Loucy (cell line): Measurements from ENCODE around the gene ARSA.

Experiments used
- H2AFZ ChIP-seq: fragments of 200-600 bp; sonication (generic); 2 replicates; pipeline ENCODE4 v1.6.0; 2016; ENCODE audit warnings: antibody characterized with exemption, mild to moderate bottlenecking, low read length, moderate library complexity
- H3F3A ChIP-seq: fragments of 200-600 bp; 2 replicates; pipeline ENCODE4 v1.6.0; 2016; ENCODE audit warnings: antibody characterized with exemption, low read depth, mild to moderate bottlenecking
- H3K27me3 ChIP-seq: fragments of 200-600 bp; sonication (generic); 2 replicates; pipeline ENCODE4 v1.6.1; 2014; ENCODE audit warnings: low read length, mild to moderate bottlenecking; ENCODE audit not compliant: insufficient read depth, poor library complexity, severe bottlenecking
- H3K36me3 ChIP-seq: fragments of 200-600 bp; sonication (generic); 2 replicates; pipeline ENCODE4 v1.6.1; 2016; ENCODE audit warnings: low read length; ENCODE audit not compliant: insufficient read depth
- H3K4me1 ChIP-seq: fragments of 200-600 bp; sonication (generic); 2 replicates; pipeline ENCODE4 v1.5.1; 2014; ENCODE audit warnings: low read length, mild to moderate bottlenecking; ENCODE audit not compliant: insufficient read depth, poor library complexity, severe bottlenecking
- H3K4me2 ChIP-seq: fragments of 200-600 bp; sonication (generic); 2 replicates; pipeline ENCODE4 v1.6.0; 2014; ENCODE audit warnings: antibody characterized with exemption, low read length, low read depth, mild to moderate bottlenecking; ENCODE audit not compliant: poor library complexity, severe bottlenecking
- H3K4me3 ChIP-seq: fragments of 200-600 bp; sonication (generic); 2 replicates; pipeline ENCODE4 v1.5.1; 2014; ENCODE audit warnings: low read length, mild to moderate bottlenecking, mixed read lengths; ENCODE audit not compliant: poor library complexity, severe bottlenecking
- H3K79me2 ChIP-seq: fragments of 200-600 bp; sonication (generic); 2 replicates; pipeline ENCODE4 v1.6.1; 2014; ENCODE audit warnings: low read length; ENCODE audit not compliant: insufficient read depth
- H3K9ac ChIP-seq: fragments of 200-600 bp; sonication (generic); 2 replicates; pipeline ENCODE4 v1.6.0; 2014; ENCODE audit warnings: mild to moderate bottlenecking, low read depth, low read length, moderate library complexity; ENCODE audit not compliant: poor library complexity, severe bottlenecking
- H3K9me2 ChIP-seq: fragments of 200-600 bp; sonication (generic); replicated peaks from 2 replicates; pipeline ENCODE4 v1.6.1; 2016; ENCODE audit warnings: low read depth, low read length, mixed read lengths
- H3K9me3 ChIP-seq: fragments of 200-600 bp; sonication (generic); 2 replicates; pipeline ENCODE4 v1.6.1; 2014; ENCODE audit warnings: mild to moderate bottlenecking, antibody characterized with exemption, low read length, low read depth; ENCODE audit not compliant: insufficient read depth
- H4K20me1 ChIP-seq: fragments of 200-600 bp; sonication (generic); 2 replicates; pipeline ENCODE4 v1.6.0; 2014; ENCODE audit warnings: antibody characterized with exemption, low read length, mild to moderate bottlenecking; ENCODE audit not compliant: insufficient read depth, poor library complexity, severe bottlenecking
- CTCF ChIP-seq: fragments of 200-600 bp; sonication (generic); conservative IDR thresholded peaks from 2 replicates; pipeline ENCODE4 v1.5.1; 2014; ENCODE audit warnings: mild to moderate bottlenecking, antibody characterized with exemption, low read length
- EZH2phosphoT487 ChIP-seq: fragments of 200-600 bp; IDR thresholded peaks from 2 replicates; pipeline ENCODE4 v1.6.1; 2018; ENCODE audit warnings: antibody characterized with exemption, mild to moderate bottlenecking, moderate library complexity, borderline replicate concordance

Gene ARSA

GRCh38 chr22:50606946-50607658, 20.9 kb downstream of the ARSA start:
- Histone ChIP-seq H3K4me1 (no peaks in the 10 kb centered on the region), H3K36me3 (no peaks in the 10 kb centered on the region), H3K4me2 (no peak overlapping the region), H3K9ac (no peak overlapping the region), H4K20me1 (no peaks in the 10 kb centered on the region), H3F3A (no peaks in the 10 kb centered on the region), H3K27me3 (no peaks in the 10 kb centered on the region), H2AFZ (no peak overlapping the region), H3K9me2 (no peaks in the 10 kb centered on the region), H3K79me2 (no peaks in the 10 kb centered on the region), H3K4me3 (no peak overlapping the region), H3K9me3 (no peaks in the 10 kb centered on the region)
- TF ChIP-seq CTCF (no peak), EZH2phosphoT487 (no peak)

- no peaks in the 10 kb centered on the region for H3K27me3 ChIP-seq
Measured at GRCh38 chr22:50606165-50606945, 21.6 kb downstream of the ARSA start.

GRCh38 chr22:50605613-50606074, 22.3 kb downstream of the ARSA start:
- H3K4me2 ChIP-seq, result no peak overlapping the region
- H3K36me3 ChIP-seq, result no peaks in the 10 kb centered on the region
- no peaks in the 10 kb centered on the region for H3K4me1 ChIP-seq
- H3K9me2 ChIP-seq, result no peaks in the 10 kb centered on the region
- no peaks in the 10 kb centered on the region for H4K20me1 ChIP-seq
- H2AFZ ChIP-seq, result no peak overlapping the region
- H3F3A ChIP-seq, result no peaks in the 10 kb centered on the region
- no peaks in the 10 kb centered on the region for H3K27me3 ChIP-seq
- H3K9ac ChIP-seq, result no peak overlapping the region
- H3K9me3 ChIP-seq, result no peaks in the 10 kb centered on the region
- H3K4me3 ChIP-seq, result no peak overlapping the region
- no peaks in the 10 kb centered on the region for H3K79me2 ChIP-seq
- TF ChIP-seq EZH2phosphoT487 (no peak), CTCF (no peak)

More at GRCh38 chr22:50606165-50606945, 21.6 kb downstream of the ARSA start:
- Histone ChIP-seq H3F3A (no peaks in the 10 kb centered on the region), H3K36me3 (no peaks in the 10 kb centered on the region), H3K9me3 (no peaks in the 10 kb centered on the region), H4K20me1 (no peaks in the 10 kb centered on the region), H3K4me2 (no peak overlapping the region), H3K9ac (no peak overlapping the region), H3K4me3 (no peak overlapping the region), H2AFZ (no peak overlapping the region), H3K4me1 (no peaks in the 10 kb centered on the region), H3K79me2 (no peaks in the 10 kb centered on the region), H3K9me2 (no peaks in the 10 kb centered on the region)
- TF ChIP-seq CTCF (peak; percentile 44), EZH2phosphoT487 (no peak)
